Neural crest cell (in vitro differentiated cells): ENCODE data around the gene FNDC3B. TPM values are rescaled to one million over a fixed set of nuclear protein-coding genes. Genes with fewer than 3 reads are reported as not detected.

ENCODE experiments used
- DNase-seq: peaks from one replicate; pipeline ENCODE4 v3.0.0; 2021; ENCODE audit warnings: low read depth, mixed read lengths, low spot score
- H3K27ac Mint-ChIP-seq: one replicate; pipeline ENCODE4 v1.8.0; 2021; ENCODE audit warnings: mild to moderate bottlenecking, mixed read lengths; ENCODE audit not compliant: unreplicated experiment
- H3K27me3 Mint-ChIP-seq: 2 replicates; pipeline ENCODE4 v1.8.0; 2021; ENCODE audit warnings: low read depth, mild to moderate bottlenecking, mixed read lengths
- H3K36me3 Mint-ChIP-seq: 2 replicates; pipeline ENCODE4 v1.8.0; 2021; ENCODE audit warnings: low read depth, mild to moderate bottlenecking, mixed read lengths
- H3K4me1 Mint-ChIP-seq: 2 replicates; pipeline ENCODE4 v1.8.0; 2021; ENCODE audit warnings: mixed read lengths
- H3K4me3 Mint-ChIP-seq: one replicate; pipeline ENCODE4 v1.8.0; 2021; ENCODE audit warnings: mild to moderate bottlenecking, mixed read lengths
- H3K9me3 Mint-ChIP-seq: 2 replicates; pipeline ENCODE4 v1.8.0; 2021; ENCODE audit warnings: mixed read lengths
- CTCF ChIP-seq: fragments of 200-600 bp; sonication (generic); conservative IDR thresholded peaks from 2 replicates; pipeline ENCODE4 v1.5.0; 2021; ENCODE audit warnings: antibody characterized with exemption, mild to moderate bottlenecking
- total RNA-seq: library from RNA; stranded (reverse); gene quantifications from 2 replicates; pipeline ENCODE4 v1.2.1, GENCODE V29; 2021

FNDC3B gene
- total RNA-seq, 1 donor from 2014 or later, result 41.5 TPM

- DNase-seq, result no peak
- no peak for TF ChIP-seq CTCF
- Mint-ChIP-seq H3K27ac (peak overlapping the region; percentile 24), H3K4me3 (peak overlapping the region; percentile 42), H3K27me3 (no peaks in the 10 kb centered on the region), H3K4me1 (peaks cover 50% of the 10 kb centered on the region), H3K9me3 (no peaks in the 10 kb centered on the region), H3K36me3 (peaks cover 12% of the 10 kb centered on the region)
Measured at GRCh38 chr3:172125963-172126457, 86.6 kb downstream of the FNDC3B start.

GRCh38 chr3:172126741-172127140 lies 87.4 kb downstream of the FNDC3B start:
- H3K27me3 Mint-ChIP-seq, result no peaks in the 10 kb centered on the region
- no peak for TF ChIP-seq CTCF
- peaks cover 12% of the 10 kb centered on the region for H3K36me3 Mint-ChIP-seq
- DNase-seq, result no peak
- peak overlapping the region; percentile 24 for H3K27ac Mint-ChIP-seq
- H3K4me1 Mint-ChIP-seq, result peaks cover 50% of the 10 kb centered on the region
- peak overlapping the region; percentile 42 for H3K4me3 Mint-ChIP-seq
- no peaks in the 10 kb centered on the region for H3K9me3 Mint-ChIP-seq

GRCh38 chr3:172127141-172127540 lies 87.8 kb downstream of the FNDC3B start:
- Mint-ChIP-seq H3K36me3 (peaks cover 12% of the 10 kb centered on the region), H3K4me1 (peaks cover 54% of the 10 kb centered on the region), H3K4me3 (no peak overlapping the region), H3K9me3 (no peaks in the 10 kb centered on the region), H3K27ac (no peak overlapping the region), H3K27me3 (no peaks in the 10 kb centered on the region)
- DNase-seq, result no peak
- TF ChIP-seq CTCF, result no peak

- H3K27ac Mint-ChIP-seq, result no peak overlapping the region
Measured at GRCh38 chr3:172127929-172128580, 88.7 kb downstream of the FNDC3B start.

GRCh38 chr3:172128858-172129257 lies 89.5 kb downstream of the FNDC3B start:
- TF ChIP-seq CTCF, result no peak
- DNase-seq, result no peak
- Mint-ChIP-seq H3K27me3 (no peaks in the 10 kb centered on the region), H3K36me3 (peaks cover 9% of the 10 kb centered on the region), H3K27ac (no peak overlapping the region), H3K4me3 (no peak overlapping the region), H3K9me3 (no peaks in the 10 kb centered on the region), H3K4me1 (peaks cover 63% of the 10 kb centered on the region)

More at GRCh38 chr3:172127929-172128580, 88.7 kb downstream of the FNDC3B start:
- Mint-ChIP-seq H3K9me3 (no peaks in the 10 kb centered on the region), H3K27me3 (no peaks in the 10 kb centered on the region), H3K4me3 (no peak overlapping the region), H3K4me1 (peaks cover 55% of the 10 kb centered on the region), H3K36me3 (peaks cover 12% of the 10 kb centered on the region)
- no peak for TF ChIP-seq CTCF
- no peak for DNase-seq
